ENCODE results near the gene FAR2.
A peak's percentile ranks its signal among the peaks of the same experiment; 100 is the strongest.
"Not testable (repeated sequence)": the region's sequence is repeated elsewhere in the genome, so short reads cannot be mapped to it uniquely, and the experiment has no call there.

The FAR2 gene

GRCh38 chr12:29286081-29286790, 137.2 kb downstream of the FAR2 start:
- no peak for DNase-seq

- DNase-seq = no peak
Observed at GRCh38 chr12:29287622-29288021, 138.5 kb downstream of the FAR2 start.

GRCh38 chr12:29288031-29288430, 139.0 kb downstream of the FAR2 start:
- DNase-seq = no peak

- not testable (repeated sequence) for DNase-seq
Observed at GRCh38 chr12:29290475-29290874, 141.4 kb downstream of the FAR2 start.

- DNase-seq = no peak
Observed at GRCh38 chr12:29291226-29291625, 142.1 kb downstream of the FAR2 start.

GRCh38 chr12:29299633-29300032, 150.6 kb downstream of the FAR2 start:
- DNase-seq = no peak

- no peak for DNase-seq
Observed at GRCh38 chr12:29301114-29301513, 152.0 kb downstream of the FAR2 start.

- no peak for DNase-seq
Observed at GRCh38 chr12:29304388-29304787, 155.3 kb downstream of the FAR2 start.

GRCh38 chr12:29306266-29306665, 157.2 kb downstream of the FAR2 start:
- DNase-seq = no peak

- DNase-seq = no peak
Observed at GRCh38 chr12:29306682-29307081, 157.6 kb downstream of the FAR2 start.

- no peak for DNase-seq
Observed at GRCh38 chr12:29309320-29309902, 160.3 kb downstream of the FAR2 start.

GRCh38 chr12:29310899-29311298, 161.8 kb downstream of the FAR2 start:
- no peak for DNase-seq

GRCh38 chr12:29314416-29314815, 165.3 kb downstream of the FAR2 start:
- no peak for DNase-seq

GRCh38 chr12:29316752-29317151, 167.7 kb downstream of the FAR2 start:
- DNase-seq = no peak

GRCh38 chr12:29317556-29318363, 168.7 kb downstream of the FAR2 start:
- DNase-seq = peak; percentile 9

- no peak for DNase-seq
Observed at GRCh38 chr12:29320295-29321085, 171.4 kb downstream of the FAR2 start.

GRCh38 chr12:29322157-29322556, 173.1 kb downstream of the FAR2 start:
- no peak for DNase-seq

- DNase-seq = no peak
Observed at GRCh38 chr12:29329411-29329810, 180.3 kb downstream of the FAR2 start.

GRCh38 chr12:29333178-29333577, 184.1 kb downstream of the FAR2 start:
- DNase-seq = no peak

GRCh38 chr12:29334937-29335336, 185.9 kb downstream of the FAR2 start:
- DNase-seq = no peak

- DNase-seq = no peak
Observed at GRCh38 chr12:29337325-29337724, 188.2 kb downstream of the FAR2 start.

GRCh38 chr12:29343022-29343799, 194.1 kb downstream of the FAR2 start:
- DNase-seq = no peak

Data from stimulated activated naive CD4-positive, alpha-beta T cell treated with Interleukin-2 at 50 U/mL for 16 hours (primary cell).